Adrenal gland (tissue), 12 donors: Measurements from ENCODE around the gene GNAO1. TPM values are rescaled to one million over a fixed set of nuclear protein-coding genes. Genes with fewer than 3 reads are reported as not detected.
"Not testable (repeated sequence)": the region's sequence is repeated elsewhere in the genome, so short reads cannot be mapped to it uniquely, and the experiment has no call there.

ENCODE experiments used
- DNase-seq, 7 donors: peaks; one replicate each; pipeline ENCODE4 v3.0.0-alpha.2; 2019 to 2020
- H3K27ac ChIP-seq, 5 donors: fragments of 200-600 bp; sonication (generic) in 4 of 5; 1 replicate in 3 of 5; 2 replicates in 2 of 5; pipeline versions ENCODE4 v1.5.1 to v1.8.0; 2016 to 2020; ENCODE audit warnings: mild to moderate bottlenecking in 1 of 5
- H3K27me3 ChIP-seq: fragments of 200-600 bp; 2 replicates; pipeline ENCODE4 v1.8.0; 2021
- H3K36me3 ChIP-seq, 2 donors: fragments of 200-600 bp; replicated peaks in 1 of 2; 1 replicate in 1 of 2; 2 replicates in 1 of 2; pipeline versions ENCODE4 v1.5.1 to v1.8.0; 2018 to 2022
- H3K4me1 ChIP-seq, 2 donors: fragments of 200-600 bp; replicated peaks in 1 of 2; 1 replicate in 1 of 2; 2 replicates in 1 of 2; pipeline versions ENCODE4 v1.5.1 to v1.8.0; 2018 to 2021
- H3K4me3 ChIP-seq, 4 donors: fragments of 200-600 bp; sonication (generic) in 3 of 4; one replicate each; pipeline ENCODE4 v1.5.1; 2016 to 2018
- H3K9me3 ChIP-seq, 3 donors: fragments of 200-600 bp; sonication (generic) in 1 of 3; replicated peaks in 1 of 3; 1 replicate in 2 of 3; 2 replicates in 1 of 3; pipeline versions ENCODE4 v1.5.1 to v1.8.0; 2016 to 2021
- POLR2A ChIP-seq, 2 donors: fragments of 450-650 bp; IDR thresholded peaks; one replicate each; pipeline ENCODE4 v1.6.1; 2017; ENCODE audit warnings: antibody characterized with exemption in 2 of 2, mild to moderate bottlenecking in 2 of 2, moderate library complexity in 1 of 2
- WGBS, 4 donors: extraction: QIAGEN DNeasy Blood & Tissue Kit in 2 of 4; methylation state at CpG; one replicate each; pipeline versions ENCODE4 v1.1.5 to v1.1.7; 2013 to 2017; 5-methylcytosine and 5-hydroxymethylcytosine counted together
- intact Hi-C, 2 donors: fragments of 100-400 bp; cut with DNase I; formaldehyde crosslinking; loops; one replicate each; pipeline versions ENCODE4 v1.14.1 to v1.15.0; 2022 to 2023
- polyA plus RNA-seq, 3 donors: library from polyadenylated mRNA; stranded (reverse); fragments of 200-250 nt in 2 of 3; fragments of 350-450 nt in 1 of 3; fragmentation: Illumina TruSeq in 1 of 3; extraction: RNeasy Lipid Tissue Mini Kit (QIAGEN cat#74804) in 1 of 3; gene quantifications; one replicate each; pipeline ENCODE4 v1.2.3, GENCODE V29; 2013 to 2014
- total RNA-seq, 9 donors: library from RNA; depleted of rRNA in 4 of 9; stranded (reverse); fragments of >200 nt in 4 of 9; fragments of 120-200 nt in 1 of 9; fragmentation: NEBNext Ultra II Directional in 1 of 9; extraction: Animal tissue kit (Norgen Biotek cat#: 25700) in 1 of 9; gene quantifications; one replicate each; pipeline versions ENCODE4 v1.1.0 to v1.2.4, GENCODE V29; 2013 to 2023
- TF ChIP-seq, protein P1 (sequence below), 6 experiments: fragments of 450-650 bp in 4 of 6; fragments of 200-600 bp in 2 of 6; sonication (generic) in 1 of 6; IDR thresholded peaks; 1 replicate in 5 of 6; 2 replicates in 1 of 6; pipeline versions ENCODE4 v1.5.1 to v1.8.0; 2016 to 2021; ENCODE audit warnings: antibody characterized with exemption in 6 of 6, mild to moderate bottlenecking in 2 of 6, moderate library complexity in 1 of 6
- donor health status: healthy with polysubstance abuse.
- donor health status: Bipolar disorder and iron deficiency.
- donor health status: DM: yes; HTN: yes; CAD: no.
- donor health status: DM: no; HTN: no; CAD: no.
- donor health status: DM: no; HTN: no; CAD: no.
- donor health status: DM: yes; HTN: yes; CAD: no.

GNAO1 gene
- total and polyA plus RNA-seq, 12 donors = 1.8 to 36.6 (median 5.9) TPM

DNA sequence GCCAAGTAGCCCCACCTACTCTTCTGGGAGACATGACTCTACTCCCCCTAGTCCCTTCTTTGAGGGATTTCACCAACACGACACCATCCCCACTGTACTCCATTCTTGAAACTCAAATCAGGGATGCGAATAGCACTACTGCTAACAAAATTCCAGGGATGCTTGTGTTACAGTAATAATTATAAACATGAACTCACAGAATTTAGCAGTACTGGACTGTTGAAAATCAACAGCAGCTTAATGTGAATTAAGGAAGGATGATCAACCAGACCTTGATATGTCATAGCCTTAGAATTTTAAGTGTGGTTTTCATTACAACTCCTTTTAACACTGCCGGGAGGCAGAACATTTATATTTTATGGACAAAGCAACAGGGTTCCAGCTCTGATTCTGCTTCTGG is 196.1 kb downstream of the GNAO1 start:
- 93 to 99% (median 94%) methylated on average over 3 of the region's 3 CpGs for WGBS, 4 donors
- H3K36me3 ChIP-seq = peaks cover 0 to 45% of the 10 kb centered on the region in 2 donors

DNA sequence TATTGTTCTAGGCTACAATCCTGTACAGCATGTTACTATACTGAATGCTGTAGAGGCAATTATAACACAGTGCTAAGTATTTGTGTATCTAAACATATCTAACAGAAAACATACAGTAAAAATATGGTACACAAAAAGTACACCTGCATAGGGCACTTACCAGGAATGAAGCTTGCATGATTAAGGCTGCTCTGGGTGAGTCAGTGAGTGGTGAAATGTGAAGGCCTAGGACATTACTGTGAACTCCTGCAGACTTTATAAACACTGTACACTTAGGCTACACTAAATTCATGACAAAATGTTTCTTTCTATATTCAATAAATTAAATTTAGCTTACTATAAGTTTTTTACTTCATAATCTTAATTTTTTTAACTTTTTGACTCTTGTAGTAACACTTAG is 196.9 kb downstream of the GNAO1 start:
- no peak for TF ChIP-seq POLR2A (IDR thresholded peaks at IDR 0.05)
- TF ChIP-seq, protein P1, sequence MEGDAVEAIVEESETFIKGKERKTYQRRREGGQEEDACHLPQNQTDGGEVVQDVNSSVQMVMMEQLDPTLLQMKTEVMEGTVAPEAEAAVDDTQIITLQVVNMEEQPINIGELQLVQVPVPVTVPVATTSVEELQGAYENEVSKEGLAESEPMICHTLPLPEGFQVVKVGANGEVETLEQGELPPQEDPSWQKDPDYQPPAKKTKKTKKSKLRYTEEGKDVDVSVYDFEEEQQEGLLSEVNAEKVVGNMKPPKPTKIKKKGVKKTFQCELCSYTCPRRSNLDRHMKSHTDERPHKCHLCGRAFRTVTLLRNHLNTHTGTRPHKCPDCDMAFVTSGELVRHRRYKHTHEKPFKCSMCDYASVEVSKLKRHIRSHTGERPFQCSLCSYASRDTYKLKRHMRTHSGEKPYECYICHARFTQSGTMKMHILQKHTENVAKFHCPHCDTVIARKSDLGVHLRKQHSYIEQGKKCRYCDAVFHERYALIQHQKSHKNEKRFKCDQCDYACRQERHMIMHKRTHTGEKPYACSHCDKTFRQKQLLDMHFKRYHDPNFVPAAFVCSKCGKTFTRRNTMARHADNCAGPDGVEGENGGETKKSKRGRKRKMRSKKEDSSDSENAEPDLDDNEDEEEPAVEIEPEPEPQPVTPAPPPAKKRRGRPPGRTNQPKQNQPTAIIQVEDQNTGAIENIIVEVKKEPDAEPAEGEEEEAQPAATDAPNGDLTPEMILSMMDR (IDR thresholded peaks at IDR 0.05) = no peak
- no peaks in the 10 kb centered on the region for H3K27me3 ChIP-seq
- no peak overlapping the region for H3K4me3 ChIP-seq
- no peaks in the 10 kb centered on the region for H3K9me3 ChIP-seq
- peaks cover 0 to 5% of the 10 kb centered on the region in 2 donors for H3K4me1 ChIP-seq
- no peak overlapping the region for H3K27ac ChIP-seq
- no peak for DNase-seq
- peaks cover 0 to 45% of the 10 kb centered on the region in 2 donors for H3K36me3 ChIP-seq
- intact Hi-C loops = no loop called here

More for the DNA sequence above, 196.1 kb downstream of the GNAO1 start:
- no peaks in the 10 kb centered on the region for H3K27me3 ChIP-seq
- intact Hi-C loops = no loop called here
- H3K4me1 ChIP-seq = peaks cover 0 to 5% of the 10 kb centered on the region in 2 donors
- H3K9me3 ChIP-seq = no peaks in the 10 kb centered on the region
- TF ChIP-seq, protein P1 (IDR thresholded peaks at IDR 0.05) = no peak
- TF ChIP-seq POLR2A (IDR thresholded peaks at IDR 0.05) = no peak
- no peak for DNase-seq
- H3K27ac ChIP-seq = no peak overlapping the region
- H3K4me3 ChIP-seq = no peak overlapping the region

- Histone ChIP-seq H3K4me1 (peaks cover 0 to 5% of the 10 kb centered on the region in 2 donors), H3K4me3 (no peak overlapping the region), H3K9me3 (no peaks in the 10 kb centered on the region), H3K27ac (peak overlapping the region in 2 of 5 donors; percentile 33 to 39), H3K27me3 (no peaks in the 10 kb centered on the region), H3K36me3 (peaks cover 0 to 45% of the 10 kb centered on the region in 2 donors)
- DNase-seq = peak in 5 of 7 donors; percentile 47 to 69 (median 65)
- WGBS, 4 donors = 63 to 78% (median 68%) methylated on average over 3 of the region's 3 CpGs
- TF ChIP-seq, protein P1 (IDR thresholded peaks at IDR 0.05) = no peak
- TF ChIP-seq POLR2A (IDR thresholded peaks at IDR 0.05) = no peak
- intact Hi-C loops = no loop called here
Observed at GRCh38 chr16:56389554-56389953, 198.3 kb downstream of the GNAO1 start.

GRCh38 chr16:56396724-56397123 is 205.4 kb downstream of the GNAO1 start:
- intact Hi-C loops, H3K27ac ChIP-seq, H3K36me3 ChIP-seq, H3K27me3 ChIP-seq, H3K9me3 ChIP-seq, H3K4me3 ChIP-seq, H3K4me1 ChIP-seq, DNase-seq: not testable (repeated sequence)
- 69 to 97% (median 87%) methylated on average over 3 of the region's 3 CpGs for WGBS, 4 donors

DNA sequence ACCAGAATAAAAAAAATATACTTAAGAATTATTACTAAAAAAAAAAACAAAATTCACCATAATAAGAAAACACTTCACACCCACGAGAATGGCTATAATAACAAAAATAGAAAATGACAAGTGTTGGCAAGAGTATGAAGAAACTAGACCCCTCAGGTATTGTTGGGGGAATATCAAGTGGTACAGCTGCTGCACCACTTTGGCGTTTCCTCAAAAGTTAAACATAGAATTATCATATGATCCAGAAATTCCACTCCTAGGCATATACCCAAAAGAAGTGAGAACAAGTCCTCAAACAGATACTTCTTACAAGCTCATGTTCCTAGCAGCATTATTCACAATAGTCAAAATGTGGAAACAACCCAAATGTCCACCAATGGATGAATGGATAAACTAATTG is 207.8 kb downstream of the GNAO1 start:
- Histone ChIP-seq H3K4me3 (no peak overlapping the region), H3K27me3 (no peaks in the 10 kb centered on the region), H3K9me3 (no peaks in the 10 kb centered on the region), H3K4me1 (no peaks in the 10 kb centered on the region), H3K27ac (no peak overlapping the region), H3K36me3 (peaks cover 6 to 31% of the 10 kb centered on the region in 2 donors)
- intact Hi-C loops = no loop called here
- no peak for TF ChIP-seq POLR2A (IDR thresholded peaks at IDR 0.05)
- TF ChIP-seq, protein P1 (IDR thresholded peaks at IDR 0.05) = no peak
- WGBS, 4 donors = 81 to 89% (median 83%) methylated on average over 2 of the region's 2 CpGs
- no peak for DNase-seq
